Measurements from ENCODE around the gene ETS1. TPM values are rescaled to one million over a fixed set of nuclear protein-coding genes. Genes with fewer than 3 reads are reported as not detected.

ETS1 gene
- total RNA-seq, 2 donors from 2014 or later: 19.3 to 37.6 TPM

- no peak for TF ChIP-seq CTCF (IDR thresholded peaks at IDR 0.05)
- DNase-seq: no peak
- intact Hi-C loops (cut with DNase I): no loop called here
Observed at GRCh38 chr11:128432926-128433325, 154.4 kb downstream of the ETS1 start.

GRCh38 chr11:128431931-128432330 is 155.4 kb downstream of the ETS1 start:
- no peaks in the 10 kb centered on the region for H3K9me3 ChIP-seq
- H3K27me3 ChIP-seq: no peaks in the 10 kb centered on the region
- H3K9ac ChIP-seq (ENCODE audit: low read depth in 2 of 2, low read length in 2 of 2): no peak overlapping the region
- no peak for TF ChIP-seq CTCF (IDR thresholded peaks at IDR 0.05)
- no peaks in the 10 kb centered on the region for H3K4me1 ChIP-seq
- intact Hi-C loops (cut with DNase I): no loop called here
- no peak overlapping the region for H3K4me3 ChIP-seq
- no peak for DNase-seq
- no peak overlapping the region for H3K27ac ChIP-seq
- no peaks in the 10 kb centered on the region for H3K36me3 ChIP-seq

More at GRCh38 chr11:128432926-128433325, 154.4 kb downstream of the ETS1 start:
- Histone ChIP-seq H3K9me3 (no peaks in the 10 kb centered on the region), H3K36me3 (no peaks in the 10 kb centered on the region), H3K4me3 (no peak overlapping the region), H3K4me1 (no peaks in the 10 kb centered on the region), H3K9ac (ENCODE audit: low read depth in 2 of 2, low read length in 2 of 2) (no peak overlapping the region), H3K27ac (no peak overlapping the region), H3K27me3 (no peaks in the 10 kb centered on the region)

GRCh38 chr11:128428935-128429334 is 158.4 kb downstream of the ETS1 start:
- Histone ChIP-seq H3K27me3 (no peaks in the 10 kb centered on the region), H3K4me1 (peaks cover 12% of the 10 kb centered on the region), H3K36me3 (no peaks in the 10 kb centered on the region), H3K27ac (no peak overlapping the region), H3K9ac (ENCODE audit: low read depth in 2 of 2, low read length in 2 of 2) (no peak overlapping the region), H3K9me3 (no peaks in the 10 kb centered on the region), H3K4me3 (no peak overlapping the region)
- TF ChIP-seq CTCF (IDR thresholded peaks at IDR 0.05): no peak
- intact Hi-C loops (cut with DNase I): no loop called here
- DNase-seq: no peak

- peak overlapping the region; percentile 64 for H3K27ac ChIP-seq
- no peak overlapping the region for H3K4me3 ChIP-seq
- no peak for TF ChIP-seq CTCF (IDR thresholded peaks at IDR 0.05)
Observed at GRCh38 chr11:128424851-128425285, 162.5 kb downstream of the ETS1 start.

GRCh38 chr11:128424271-128424711 is 163.1 kb downstream of the ETS1 start:
- intact Hi-C loops (cut with DNase I): no loop called here
- Histone ChIP-seq H3K9ac (ENCODE audit: low read depth in 2 of 2, low read length in 2 of 2) (peak overlapping the region; percentile 28 to 72), H3K9me3 (no peaks in the 10 kb centered on the region), H3K36me3 (no peaks in the 10 kb centered on the region), H3K27me3 (no peaks in the 10 kb centered on the region), H3K4me3 (no peak overlapping the region), H3K27ac (peak overlapping the region; percentile 64), H3K4me1 (peaks cover 12% of the 10 kb centered on the region)
- TF ChIP-seq CTCF (IDR thresholded peaks at IDR 0.05): no peak
- DNase-seq: peak; percentile 45

More at GRCh38 chr11:128424851-128425285, 162.5 kb downstream of the ETS1 start:
- Histone ChIP-seq H3K36me3 (no peaks in the 10 kb centered on the region), H3K9me3 (no peaks in the 10 kb centered on the region), H3K27me3 (no peaks in the 10 kb centered on the region), H3K9ac (ENCODE audit: low read depth in 2 of 2, low read length in 2 of 2) (peak overlapping the region; percentile 33 to 72), H3K4me1 (peaks cover 12% of the 10 kb centered on the region)
- peak; percentile 91 for DNase-seq
- intact Hi-C loops (cut with DNase I): no loop called here

Measured in colonic mucosa (tissue), 4 donors.